ENCODE data around the gene TMEM161A. TPM values are rescaled to one million over a fixed set of nuclear protein-coding genes. Genes with fewer than 3 reads are reported as not detected.
A peak's percentile ranks its signal among the peaks of the same experiment; 100 is the strongest.

The TMEM161A gene
- total and polyA plus RNA-seq, 8 donors, result 6.4 to 59.5 (median 14.5) TPM

DNA sequence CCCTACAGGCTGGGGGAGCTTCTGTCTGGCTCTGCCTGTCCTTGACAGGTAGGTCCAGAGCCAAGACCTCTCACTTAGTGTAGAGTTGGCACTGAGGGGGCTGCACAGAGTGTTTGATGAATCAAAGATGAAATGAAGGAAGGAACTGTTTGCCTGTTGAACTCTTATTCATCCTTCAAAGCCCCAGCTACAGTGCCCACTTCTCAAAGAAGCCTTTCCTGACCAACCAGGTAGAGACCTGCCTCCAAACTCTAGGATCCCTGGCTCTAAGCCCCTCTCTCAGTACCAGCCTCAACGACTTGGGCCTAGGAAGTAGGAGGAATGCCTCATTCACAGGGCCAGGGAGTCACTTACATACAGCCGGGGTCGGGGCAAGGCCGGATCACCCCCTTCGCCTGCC lies 9.1 kb upstream of the TMEM161A start:
- intact Hi-C loops (cut with DNase I; ENCODE audit: low total_unique reads), result no loop called here
- Histone ChIP-seq H3K27me3 (no peaks in the 10 kb centered on the region), H3K9me3 (no peaks in the 10 kb centered on the region), H3K27ac (no peak overlapping the region), H3K36me3 (peaks cover 0 to 33% (median 31%) of the 10 kb centered on the region in 4 donors), H3K4me1 (peaks cover 0 to 11% (median 9%) of the 10 kb centered on the region in 4 donors), H3K4me3 (no peak overlapping the region)
- TF ChIP-seq, protein P1, sequence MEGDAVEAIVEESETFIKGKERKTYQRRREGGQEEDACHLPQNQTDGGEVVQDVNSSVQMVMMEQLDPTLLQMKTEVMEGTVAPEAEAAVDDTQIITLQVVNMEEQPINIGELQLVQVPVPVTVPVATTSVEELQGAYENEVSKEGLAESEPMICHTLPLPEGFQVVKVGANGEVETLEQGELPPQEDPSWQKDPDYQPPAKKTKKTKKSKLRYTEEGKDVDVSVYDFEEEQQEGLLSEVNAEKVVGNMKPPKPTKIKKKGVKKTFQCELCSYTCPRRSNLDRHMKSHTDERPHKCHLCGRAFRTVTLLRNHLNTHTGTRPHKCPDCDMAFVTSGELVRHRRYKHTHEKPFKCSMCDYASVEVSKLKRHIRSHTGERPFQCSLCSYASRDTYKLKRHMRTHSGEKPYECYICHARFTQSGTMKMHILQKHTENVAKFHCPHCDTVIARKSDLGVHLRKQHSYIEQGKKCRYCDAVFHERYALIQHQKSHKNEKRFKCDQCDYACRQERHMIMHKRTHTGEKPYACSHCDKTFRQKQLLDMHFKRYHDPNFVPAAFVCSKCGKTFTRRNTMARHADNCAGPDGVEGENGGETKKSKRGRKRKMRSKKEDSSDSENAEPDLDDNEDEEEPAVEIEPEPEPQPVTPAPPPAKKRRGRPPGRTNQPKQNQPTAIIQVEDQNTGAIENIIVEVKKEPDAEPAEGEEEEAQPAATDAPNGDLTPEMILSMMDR (IDR thresholded peaks at IDR 0.05), result no peak
- TF ChIP-seq POLR2AphosphoS5 (IDR thresholded peaks at IDR 0.05) (no peak), EP300 (IDR thresholded peaks at IDR 0.05) (no peak), POLR2A (IDR thresholded peaks at IDR 0.05) (no peak)
- DNase-seq, result no peak
- 91 to 97% (median 94%) methylated on average over 5 of the region's 5 CpGs for WGBS, 5 donors

DNA sequence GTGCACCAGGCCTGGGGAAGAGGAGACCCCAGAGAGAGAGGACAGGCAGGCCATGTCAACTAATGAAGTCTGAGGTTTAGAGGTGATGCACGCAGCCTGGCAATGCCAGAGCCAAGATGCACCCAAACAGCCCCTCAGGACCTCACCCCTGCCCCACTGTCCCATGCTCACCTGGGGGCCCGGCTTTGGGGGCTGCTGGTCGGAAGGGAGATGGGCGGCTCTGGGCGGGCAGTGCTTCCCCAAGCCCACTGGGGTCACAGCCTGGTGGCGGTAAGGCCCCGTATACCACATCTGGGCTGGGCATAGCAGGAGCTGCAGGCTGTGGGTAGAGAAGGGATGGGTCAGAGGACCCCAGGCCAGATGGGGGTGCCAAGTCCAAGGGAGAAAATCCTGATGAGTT lies 8.6 kb upstream of the TMEM161A start:
- intact Hi-C loops (cut with DNase I; ENCODE audit: low total_unique reads), result no loop called here
- Histone ChIP-seq H3K27ac (no peak overlapping the region), H3K4me3 (no peak overlapping the region), H3K4me1 (peaks cover 0 to 11% (median 9%) of the 10 kb centered on the region in 4 donors), H3K27me3 (no peaks in the 10 kb centered on the region), H3K36me3 (peaks cover 0 to 33% (median 31%) of the 10 kb centered on the region in 4 donors), H3K9me3 (no peaks in the 10 kb centered on the region)
- TF ChIP-seq POLR2A (IDR thresholded peaks at IDR 0.05) (no peak), EP300 (IDR thresholded peaks at IDR 0.05) (no peak), POLR2AphosphoS5 (IDR thresholded peaks at IDR 0.05) (no peak)
- TF ChIP-seq, protein P1 (IDR thresholded peaks at IDR 0.05), result no peak
- DNase-seq, result no peak
- WGBS, 5 donors, result 94 to 100% (median 98%) methylated on average over 5 to 7 of the region's 7 CpGs

DNA sequence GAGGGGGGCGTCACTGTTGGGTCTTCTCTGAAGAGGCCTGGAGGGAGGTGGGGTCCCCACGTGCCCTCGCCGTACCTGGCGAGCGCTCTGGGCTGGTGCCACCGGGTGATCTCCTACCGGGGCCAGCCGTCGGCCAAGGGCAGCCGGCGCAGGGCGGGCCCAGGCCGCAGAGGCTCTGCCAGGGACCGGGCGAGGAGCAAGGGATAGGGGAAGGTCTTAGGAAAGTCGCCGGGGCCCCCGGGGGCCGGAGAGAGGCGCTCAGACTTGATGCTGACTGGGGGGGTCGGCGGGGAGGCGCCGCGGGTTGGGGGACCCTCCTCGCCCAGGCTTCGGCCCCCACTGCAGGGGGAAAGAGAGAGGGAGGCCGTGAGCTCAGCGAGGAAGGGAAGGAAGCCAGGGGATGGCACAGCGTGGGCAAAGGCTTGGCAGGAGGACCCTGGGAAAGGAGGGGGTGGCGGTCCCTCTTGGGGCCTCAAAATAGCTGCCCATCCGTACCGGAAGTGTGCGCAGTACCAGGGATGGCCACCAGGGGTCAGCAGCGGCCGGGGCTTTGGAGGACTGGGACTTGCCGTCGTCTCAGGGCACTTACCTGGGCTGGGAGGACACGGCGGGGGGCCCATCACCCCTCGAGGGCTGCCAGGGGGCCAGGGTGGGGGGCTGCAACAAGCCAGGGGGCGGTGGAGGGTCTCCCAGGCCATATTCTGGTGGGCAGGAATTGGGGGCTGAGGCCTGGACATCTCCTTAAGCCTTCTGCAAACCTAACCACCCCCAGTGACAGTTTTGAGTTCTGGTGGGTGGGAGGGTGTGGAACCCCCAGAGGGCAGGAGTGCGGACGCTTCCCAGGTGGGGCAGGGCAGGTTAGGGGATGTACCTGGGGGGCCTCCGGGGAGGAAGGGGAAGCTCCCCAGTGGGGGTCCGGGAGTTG lies 7.7 kb upstream of the TMEM161A start:
- WGBS, 5 donors, result 32 to 51% (median 35%) methylated on average over 35 to 47 of the region's 47 CpGs
- no peaks in the 10 kb centered on the region for H3K27me3 ChIP-seq
- H3K4me3 ChIP-seq, result peak overlapping the region in 2 of 4 donors; percentile 24 to 25
- intact Hi-C loops (cut with DNase I; ENCODE audit: low total_unique reads), result no loop called here
- DNase-seq, result peak; percentile 88 to 91
- no peak for TF ChIP-seq POLR2A (IDR thresholded peaks at IDR 0.05)
- TF ChIP-seq, protein P1 (IDR thresholded peaks at IDR 0.05), result peak in 6 of 7 experiments; percentile 83 to 98 (median 96)
- peak in 1 of 3 donors; percentile 37 for TF ChIP-seq POLR2AphosphoS5 (IDR thresholded peaks at IDR 0.05)
- H3K4me1 ChIP-seq, result peaks cover 0 to 11% (median 9%) of the 10 kb centered on the region in 4 donors
- H3K36me3 ChIP-seq, result peaks cover 0 to 33% (median 31%) of the 10 kb centered on the region in 4 donors
- no peak overlapping the region for H3K27ac ChIP-seq
- H3K9me3 ChIP-seq, result no peaks in the 10 kb centered on the region

DNA sequence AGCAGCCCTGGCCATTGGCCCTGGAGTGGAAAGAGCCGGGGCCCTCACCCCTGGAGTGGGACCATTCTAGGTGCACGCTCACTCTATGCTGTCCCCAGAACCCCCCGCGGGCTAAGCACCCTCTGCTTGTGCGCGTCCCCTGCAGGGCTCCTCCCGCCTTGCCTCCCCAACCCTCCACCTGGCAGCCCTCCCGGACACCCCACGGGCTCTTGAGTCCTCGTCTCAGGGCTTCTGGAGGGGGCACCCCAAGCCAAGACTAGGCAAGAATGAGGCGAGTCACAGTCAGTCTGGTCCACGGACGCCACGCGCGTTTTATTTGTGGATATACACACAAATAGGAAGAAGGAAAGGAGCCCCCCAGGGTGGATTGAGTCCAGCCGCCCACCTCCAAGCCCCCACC lies 7.0 kb upstream of the TMEM161A start:
- Histone ChIP-seq H3K4me3 (no peak overlapping the region), H3K27ac (no peak overlapping the region), H3K4me1 (peaks cover 0 to 11% (median 9%) of the 10 kb centered on the region in 4 donors), H3K9me3 (no peaks in the 10 kb centered on the region), H3K27me3 (no peaks in the 10 kb centered on the region), H3K36me3 (peaks cover 0 to 33% (median 31%) of the 10 kb centered on the region in 4 donors)
- 84 to 91% (median 89%) methylated on average over 13 to 17 of the region's 17 CpGs for WGBS, 5 donors
- intact Hi-C loops (cut with DNase I; ENCODE audit: low total_unique reads), result no loop called here
- no peak for DNase-seq
- TF ChIP-seq, protein P1 (IDR thresholded peaks at IDR 0.05), result no peak
- TF ChIP-seq POLR2A (IDR thresholded peaks at IDR 0.05) (no peak), POLR2AphosphoS5 (IDR thresholded peaks at IDR 0.05) (no peak), EP300 (IDR thresholded peaks at IDR 0.05) (no peak)
